ENCODE measurements around the gene ATP4B.

DNA sequence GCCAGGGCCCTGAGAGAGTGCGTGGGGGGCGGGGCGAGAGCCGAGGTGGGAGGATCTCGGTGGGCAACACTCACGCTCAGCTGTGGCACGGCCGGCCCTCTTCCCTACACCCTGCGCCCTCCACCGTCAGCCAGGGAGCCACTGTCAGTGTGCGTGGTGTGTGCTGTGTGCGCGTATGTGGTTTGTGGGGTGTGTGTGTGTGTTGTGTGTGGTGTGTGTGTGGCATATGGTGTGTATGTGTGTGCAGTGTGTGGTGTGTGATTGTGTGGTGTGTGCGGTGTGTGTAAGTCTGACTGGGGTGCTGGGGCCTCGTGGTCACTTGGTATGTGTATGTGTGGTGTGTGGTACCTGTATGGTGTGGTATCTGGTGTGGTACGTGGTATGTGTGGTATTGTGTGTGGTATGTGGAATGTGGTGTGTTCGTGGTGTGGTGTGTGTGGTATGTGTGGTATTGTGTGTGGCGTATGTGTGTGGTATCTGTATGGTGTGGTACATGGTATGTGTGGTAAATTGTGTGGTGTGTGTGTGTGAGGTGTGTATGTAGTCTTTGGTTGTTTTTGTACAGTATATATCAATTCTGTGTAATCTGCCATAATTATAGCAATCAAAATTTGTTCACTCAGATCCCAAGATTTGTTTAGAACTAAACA is 14.1 kb upstream of the ATP4B start:
- TF ChIP-seq POLR2A (IDR thresholded peaks at IDR 0.05; ENCODE audit: low read length) (no peak), GATA1 (IDR thresholded peaks at IDR 0.05; ENCODE audit: low read depth, low read length) (no peak)
